ENCODE measurements around the gene ADGRB3. TPM values are rescaled to one million over a fixed set of nuclear protein-coding genes. Genes with fewer than 3 reads are reported as not detected.

Gene ADGRB3
- total RNA-seq, 1 experiment from 2014 or later: 0.11 TPM

- no peak for ATAC-seq
- POLR2A ChIA-PET (ENCODE audit: unreplicated experiment): no interaction called here
Measured at GRCh38 chr6:68758559-68758958, 123.5 kb downstream of the ADGRB3 start.

DNA sequence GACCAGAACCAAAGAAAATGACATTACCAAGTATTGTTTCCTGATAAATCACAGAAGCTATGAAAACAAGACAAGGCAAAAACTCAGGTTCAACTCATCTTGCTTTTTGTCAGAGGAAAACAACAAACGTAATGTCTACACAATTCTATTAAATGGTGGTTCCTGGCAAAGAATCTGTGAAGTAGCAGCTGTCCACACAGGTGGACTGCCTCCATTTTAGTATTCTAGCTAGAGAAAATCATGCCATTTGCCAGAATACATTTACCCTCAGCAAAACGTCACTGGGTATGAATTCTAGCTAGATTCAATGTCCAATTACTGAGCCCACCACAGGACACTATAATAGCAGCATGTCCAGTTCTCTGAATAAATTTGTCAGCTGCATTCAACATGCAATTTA lies 125.4 kb downstream of the ADGRB3 start:
- intact Hi-C loops (cut with micrococcal nuclease): no loop called here

More at GRCh38 chr6:68758559-68758958, 123.5 kb downstream of the ADGRB3 start:
- BruUV-seq (replicated peaks): no TSS peak
- Histone ChIP-seq H3F3A (ENCODE audit: low read length, unreplicated experiment) (no peaks in the 10 kb centered on the region), H3K9ac (ENCODE audit: low read length) (no peak overlapping the region), H3K4me2 (ENCODE audit: low read length) (no peak overlapping the region), H3K27me3 (ENCODE audit: low read length) (no peaks in the 10 kb centered on the region), H3K79me2 (ENCODE audit: low read length) (no peaks in the 10 kb centered on the region), H3K27ac (ENCODE audit: low read length) (no peak overlapping the region), H3K9me2 (replicated peaks; ENCODE audit: low read length) (no peaks in the 10 kb centered on the region), H3K4me1 (ENCODE audit: insufficient read depth, low read length) (no peaks in the 10 kb centered on the region), H3K9me3 (ENCODE audit: low read length) (no peaks in the 10 kb centered on the region), H3K4me3 (ENCODE audit: low read length) (no peak overlapping the region), H3K36me3 (ENCODE audit: low read depth, low read length) (no peaks in the 10 kb centered on the region), H4K20me1 (ENCODE audit: low read length) (no peaks in the 10 kb centered on the region), H2AFZ (ENCODE audit: low read length) (no peak overlapping the region)
- DNase-seq: no peak
- intact Hi-C loops (cut with micrococcal nuclease): no loop called here
- CTCF ChIA-PET: no interaction called here
- TF ChIP-seq EZH2 (IDR thresholded peaks at IDR 0.05; ENCODE audit: low read length, unreplicated experiment): no peak
- TF ChIP-seq CTCF (conservative IDR thresholded peaks at IDR 0.05; ENCODE audit: low read depth, low read length): no peak
- no peak for TF ChIP-seq EZH2phosphoT487 (IDR thresholded peaks at IDR 0.05; ENCODE audit: borderline replicate concordance, low read length)

More for the DNA sequence above, 125.4 kb downstream of the ADGRB3 start:
- H3K4me3 ChIP-seq (ENCODE audit: low read length): no peak overlapping the region
- no peaks in the 10 kb centered on the region for H3K4me1 ChIP-seq (ENCODE audit: insufficient read depth, low read length)
- TF ChIP-seq CTCF (conservative IDR thresholded peaks at IDR 0.05; ENCODE audit: low read depth, low read length): no peak
- no peak for TF ChIP-seq EZH2 (IDR thresholded peaks at IDR 0.05; ENCODE audit: low read length, unreplicated experiment)
- TF ChIP-seq EZH2phosphoT487 (IDR thresholded peaks at IDR 0.05; ENCODE audit: borderline replicate concordance, low read length): no peak
- no peak overlapping the region for H3K27ac ChIP-seq (ENCODE audit: low read length)
- DNase-seq (no peak), ATAC-seq (no peak)
- no TSS peak for BruUV-seq (replicated peaks)
- H3F3A ChIP-seq (ENCODE audit: low read length, unreplicated experiment): no peaks in the 10 kb centered on the region
- no peak overlapping the region for H2AFZ ChIP-seq (ENCODE audit: low read length)
- H3K36me3 ChIP-seq (ENCODE audit: low read depth, low read length): no peaks in the 10 kb centered on the region
- POLR2A ChIA-PET (ENCODE audit: unreplicated experiment): no interaction called here
- no peak overlapping the region for H3K4me2 ChIP-seq (ENCODE audit: low read length)
- H3K79me2 ChIP-seq (ENCODE audit: low read length): no peaks in the 10 kb centered on the region
- CTCF ChIA-PET: no interaction called here
- no peak overlapping the region for H3K9ac ChIP-seq (ENCODE audit: low read length)
- H3K27me3 ChIP-seq (ENCODE audit: low read length): no peaks in the 10 kb centered on the region
- no peaks in the 10 kb centered on the region for H4K20me1 ChIP-seq (ENCODE audit: low read length)
- H3K9me3 ChIP-seq (ENCODE audit: low read length): no peaks in the 10 kb centered on the region
- no peaks in the 10 kb centered on the region for H3K9me2 ChIP-seq (replicated peaks; ENCODE audit: low read length)
